AG09319 (cell line): ENCODE data around the gene DGKK.

ENCODE experiments used
- DNase-seq: peaks from one replicate; pipeline ENCODE4 v3.0.0-alpha.2; 2010; ENCODE audit warnings: low read depth; ENCODE audit errors: extremely low read depth
- CTCF ChIP-seq: IDR thresholded peaks from 2 replicates; pipeline ENCODE4 v1.5.1; 2011; ENCODE audit warnings: low read depth, mild to moderate bottlenecking, inconsistent platforms, low read length, moderate library complexity

DGKK gene

GRCh38 chrX:50450324-50450723 is 20.3 kb downstream of the DGKK start:
- TF ChIP-seq CTCF, result no peak
- DNase-seq, result no peak

GRCh38 chrX:50448565-50448964 is 22.1 kb downstream of the DGKK start:
- no peak for TF ChIP-seq CTCF
- no peak for DNase-seq

GRCh38 chrX:50447535-50447934 is 23.1 kb downstream of the DGKK start:
- DNase-seq, result no peak
- no peak for TF ChIP-seq CTCF

GRCh38 chrX:50442426-50443116 is 28.1 kb downstream of the DGKK start:
- DNase-seq, result no peak
- TF ChIP-seq CTCF, result no peak

- no peak for TF ChIP-seq CTCF
- DNase-seq, result no peak
Observed at GRCh38 chrX:50436797-50437196, 33.8 kb downstream of the DGKK start.

GRCh38 chrX:50432829-50433289 is 37.8 kb downstream of the DGKK start:
- no peak for TF ChIP-seq CTCF
- no peak for DNase-seq

- no peak for DNase-seq
- no peak for TF ChIP-seq CTCF
Observed at GRCh38 chrX:50431623-50432022, 39.0 kb downstream of the DGKK start.
